Activated CD8-positive, alpha-beta T cell treated with anti-CD3 and anti-CD28 coated beads, Interleukin-2, amount 10 ng/mL, durations not matched to agents 7 days and 5 days (primary cell): ENCODE measurements around the gene DLD. TPM values are rescaled to one million over a fixed set of nuclear protein-coding genes. Genes with fewer than 3 reads are reported as not detected.
"Not testable (repeated sequence)": the region's sequence is repeated elsewhere in the genome, so short reads cannot be mapped to it uniquely, and the experiment has no call there.

Experiments used
- ATAC-seq: fragments of 150-1000 bp; cut with Tn5 transposase; one replicate; pipeline ENCODE4 v1.10.0; 2021; ENCODE audit warnings: moderate library complexity
- CTCF ChIA-PET: fragments of 350-600 bp; sonication (Branson Sonifier 250); formaldehyde crosslinking; loops from one replicate; lab custom pipeline; 2021; ENCODE audit warnings: antibody characterized with exemption; lab: Charles Lee
- POLR2A ChIA-PET: fragments of 350-600 bp; sonication (Branson Sonifier 250); formaldehyde crosslinking; loops from one replicate; lab custom pipeline; 2021; ENCODE audit warnings: antibody characterized with exemption; lab: Charles Lee
- DNase-seq: peaks from one replicate; pipeline ENCODE4 v3.0.0-alpha.2; 2020
- H3K27ac Mint-ChIP-seq: one replicate; pipeline ENCODE4 v1.8.0; 2021; ENCODE audit warnings: mild to moderate bottlenecking, mixed read lengths
- H3K27me3 Mint-ChIP-seq: one replicate; pipeline ENCODE4 v1.8.0; 2021; ENCODE audit warnings: low read depth, mixed read lengths
- H3K36me3 Mint-ChIP-seq: one replicate; pipeline ENCODE4 v1.8.0; 2021; ENCODE audit warnings: low read depth, mixed read lengths
- H3K4me1 Mint-ChIP-seq: one replicate; pipeline ENCODE4 v1.8.0; 2021; ENCODE audit warnings: low read depth, mixed read lengths
- H3K4me3 Mint-ChIP-seq: one replicate; pipeline ENCODE4 v1.8.0; 2021; ENCODE audit warnings: mild to moderate bottlenecking, mixed read lengths
- H3K9me3 Mint-ChIP-seq: one replicate; pipeline ENCODE4 v1.8.0; 2022; ENCODE audit warnings: mixed read lengths; ENCODE audit not compliant: insufficient read depth
- total RNA-seq, 2 experiments: library from RNA; stranded (reverse); gene quantifications; one replicate each; pipeline ENCODE4 v1.2.3, GENCODE V29; 2021

The DLD gene
- total RNA-seq, 2 experiments from 2014 or later = 61.2 to 65.0 TPM

DNA sequence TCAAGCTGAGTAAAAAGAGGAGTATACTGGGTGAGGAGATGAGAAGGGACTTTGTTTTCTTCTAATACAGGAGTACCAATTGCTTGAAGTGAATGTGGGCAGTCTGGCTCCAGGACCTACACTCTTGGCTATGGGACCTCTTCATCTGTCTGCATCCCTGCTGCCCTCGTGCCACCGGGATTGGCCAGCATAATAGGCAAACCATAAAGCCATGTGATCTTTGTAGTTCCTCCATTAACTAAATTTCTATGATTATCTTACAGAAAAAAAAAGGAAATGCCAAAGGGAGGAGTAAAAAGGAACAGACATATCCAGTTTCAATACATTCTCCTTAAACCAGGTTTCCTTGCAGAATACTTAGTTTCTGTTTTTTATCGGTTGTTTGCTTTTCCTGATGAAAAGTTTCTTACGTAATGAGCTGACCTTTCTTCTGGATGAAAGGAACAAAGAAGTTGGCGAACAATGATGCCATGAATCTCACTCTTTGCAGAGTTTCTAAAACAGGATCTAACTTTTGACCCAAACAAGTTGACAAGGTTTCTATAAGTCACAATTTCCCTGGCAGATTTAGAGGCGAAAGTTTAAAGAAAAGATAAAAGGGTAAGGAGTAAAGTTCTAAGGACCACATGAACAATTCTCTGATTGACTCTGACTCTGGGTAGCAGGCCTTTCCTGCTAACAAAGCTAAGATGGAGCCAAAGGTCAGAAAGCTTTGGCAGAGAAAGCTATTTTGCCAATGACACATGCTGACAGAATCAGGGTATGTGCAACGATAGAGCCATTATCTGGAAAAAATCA, 57.9 kb downstream of the DLD start:
- CTCF ChIA-PET = interaction anchor here (0.7 kb wide), 1 partner anchor 379 kb away, joined by 3 read pairs; no protein-coding TSS in a partner anchor
- H3K27ac Mint-ChIP-seq = no peak overlapping the region
- H3K4me1 Mint-ChIP-seq = no peaks in the 10 kb centered on the region
- no peaks in the 10 kb centered on the region for H3K27me3 Mint-ChIP-seq
- POLR2A ChIA-PET = no interaction called here
- H3K9me3 Mint-ChIP-seq = no peaks in the 10 kb centered on the region
- no peak for ATAC-seq
- no peak for DNase-seq
- H3K4me3 Mint-ChIP-seq = no peak overlapping the region
- no peaks in the 10 kb centered on the region for H3K36me3 Mint-ChIP-seq

DNA sequence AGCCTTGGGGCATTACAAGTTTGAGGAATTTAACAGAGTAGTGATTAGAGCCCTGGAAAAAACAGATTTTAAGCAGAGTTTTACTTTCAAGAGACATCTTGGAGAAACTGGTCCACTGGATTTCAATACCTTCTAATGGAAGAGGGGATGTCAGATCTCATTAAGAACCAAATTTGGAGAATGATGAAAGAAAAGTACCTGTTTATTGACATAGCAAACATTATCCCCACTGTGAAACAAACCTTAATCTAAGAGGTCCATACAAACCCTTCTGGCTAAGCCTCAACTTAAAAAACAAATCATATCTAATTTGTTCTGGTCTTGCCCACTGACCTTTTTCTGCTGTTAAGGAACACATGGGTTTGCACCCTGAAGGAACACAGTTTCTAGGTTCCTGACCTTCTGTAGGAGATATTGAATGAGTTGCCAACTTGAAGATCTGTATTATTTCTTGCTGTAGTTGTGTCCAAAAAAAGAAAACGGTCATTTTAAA, 58.5 kb downstream of the DLD start:
- no peaks in the 10 kb centered on the region for H3K27me3 Mint-ChIP-seq
- no peak overlapping the region for H3K27ac Mint-ChIP-seq
- no peak overlapping the region for H3K4me3 Mint-ChIP-seq
- ATAC-seq (no peak), DNase-seq (no peak)
- H3K4me1 Mint-ChIP-seq = no peaks in the 10 kb centered on the region
- POLR2A ChIA-PET = no interaction called here
- H3K36me3 Mint-ChIP-seq = no peaks in the 10 kb centered on the region
- no peaks in the 10 kb centered on the region for H3K9me3 Mint-ChIP-seq
- CTCF ChIA-PET = interaction anchor here (0.7 kb wide), 1 partner anchor 378 kb away, joined by 3 read pairs; no protein-coding TSS in a partner anchor

DNA sequence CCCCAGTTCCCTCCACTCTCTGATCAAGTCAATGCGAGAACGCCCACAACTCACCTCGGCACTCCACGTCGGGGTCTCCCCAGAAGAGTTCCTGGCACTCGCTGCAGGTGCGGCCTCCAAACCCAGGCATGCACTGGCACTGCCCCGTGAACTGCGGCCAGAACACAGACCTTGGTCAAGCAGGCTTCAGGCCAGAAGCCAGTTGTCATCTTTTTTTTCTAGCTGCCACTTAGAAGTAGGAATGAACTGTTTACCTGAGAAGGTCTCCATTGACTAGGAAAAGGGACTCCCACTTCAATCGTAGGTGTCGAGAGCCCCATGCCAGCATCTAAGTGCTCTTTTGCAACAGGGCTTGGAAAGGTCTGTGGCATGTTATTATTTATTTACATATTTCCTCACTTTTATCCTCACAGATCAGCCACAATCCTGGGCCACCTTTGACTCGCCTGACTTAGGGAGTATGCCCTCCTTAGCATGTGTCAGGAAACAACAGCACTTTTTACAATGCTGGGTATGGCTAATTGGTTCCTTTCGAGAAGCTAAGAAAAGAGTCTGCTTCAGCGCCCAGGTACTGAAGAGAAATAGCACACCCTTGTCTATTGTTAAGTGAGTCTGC, 60.3 kb downstream of the DLD start:
- H3K27ac Mint-ChIP-seq = no peak overlapping the region
- DNase-seq (no peak), ATAC-seq (no peak)
- POLR2A ChIA-PET = no interaction called here
- H3K4me3 Mint-ChIP-seq = no peak overlapping the region
- no peaks in the 10 kb centered on the region for H3K9me3 Mint-ChIP-seq
- CTCF ChIA-PET = no interaction called here
- H3K4me1 Mint-ChIP-seq = no peaks in the 10 kb centered on the region
- no peaks in the 10 kb centered on the region for H3K36me3 Mint-ChIP-seq
- no peaks in the 10 kb centered on the region for H3K27me3 Mint-ChIP-seq

DNA sequence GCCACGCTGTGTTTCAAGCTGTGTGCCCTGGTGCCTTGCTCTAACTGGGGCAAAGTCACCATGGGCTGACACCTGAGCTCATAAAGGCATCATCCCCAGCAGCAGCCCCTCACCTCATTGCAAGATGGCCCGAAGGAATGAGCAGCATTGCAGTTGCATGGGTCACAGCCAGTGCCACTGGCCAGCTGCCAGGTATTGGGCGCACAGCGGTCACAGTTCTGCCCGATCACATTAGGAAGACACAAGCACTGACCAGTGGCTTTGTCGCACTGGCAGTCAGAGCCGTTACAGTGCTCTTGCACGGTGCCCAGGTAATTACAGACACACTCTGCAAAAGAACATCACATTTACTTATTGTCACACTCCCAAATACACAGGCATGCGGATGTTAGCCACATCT, 60.9 kb downstream of the DLD start:
- Mint-ChIP-seq H3K4me1 (no peaks in the 10 kb centered on the region), H3K4me3 (no peak overlapping the region), H3K36me3 (no peaks in the 10 kb centered on the region), H3K27ac (no peak overlapping the region), H3K27me3 (no peaks in the 10 kb centered on the region), H3K9me3 (no peaks in the 10 kb centered on the region)
- ChIA-PET CTCF (interaction anchor here (1.0 kb wide), 1 partner anchor 8 kb away, joined by 3 read pairs; no protein-coding TSS in a partner anchor), POLR2A (no interaction called here)
- no peak for ATAC-seq
- DNase-seq = no peak

DNA sequence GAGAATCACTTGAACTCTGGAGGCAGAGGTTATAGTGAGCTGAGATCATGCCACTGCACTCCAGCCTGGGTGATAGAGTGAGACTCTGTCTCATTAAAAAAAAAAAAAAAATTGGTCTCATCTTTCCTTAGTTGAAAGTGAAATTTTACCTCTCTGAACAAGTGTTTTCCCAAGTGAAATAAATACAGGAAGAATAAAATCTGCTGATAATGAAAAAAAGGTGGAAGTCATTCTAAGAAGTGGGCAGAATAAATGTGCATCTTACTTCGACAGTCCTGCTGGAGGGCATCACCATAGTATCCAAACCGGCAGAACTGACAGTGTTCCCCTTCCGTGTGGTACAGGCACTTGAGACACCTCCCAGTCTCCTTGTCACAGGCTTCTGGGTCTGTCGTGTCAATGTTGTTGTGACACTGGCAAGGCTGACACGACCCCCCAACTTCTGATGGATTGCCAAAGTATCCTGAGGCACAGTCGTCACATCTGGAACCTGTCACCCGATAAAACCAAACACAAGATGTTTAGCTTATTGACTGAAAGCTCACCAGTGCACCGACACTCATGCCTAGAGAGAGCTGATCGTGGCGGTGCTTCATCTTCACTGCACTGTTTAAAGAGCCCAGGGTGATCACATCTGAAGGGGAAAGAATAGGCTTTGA, 62.4 kb downstream of the DLD start:
- ChIA-PET POLR2A (no interaction called here), CTCF (no interaction called here)
- Mint-ChIP-seq H3K4me3 (no peak overlapping the region), H3K36me3 (no peaks in the 10 kb centered on the region), H3K27me3 (peaks cover 6% of the 10 kb centered on the region), H3K9me3 (no peaks in the 10 kb centered on the region), H3K27ac (no peak overlapping the region), H3K4me1 (no peaks in the 10 kb centered on the region)
- ATAC-seq (no peak), DNase-seq (no peak)

DNA sequence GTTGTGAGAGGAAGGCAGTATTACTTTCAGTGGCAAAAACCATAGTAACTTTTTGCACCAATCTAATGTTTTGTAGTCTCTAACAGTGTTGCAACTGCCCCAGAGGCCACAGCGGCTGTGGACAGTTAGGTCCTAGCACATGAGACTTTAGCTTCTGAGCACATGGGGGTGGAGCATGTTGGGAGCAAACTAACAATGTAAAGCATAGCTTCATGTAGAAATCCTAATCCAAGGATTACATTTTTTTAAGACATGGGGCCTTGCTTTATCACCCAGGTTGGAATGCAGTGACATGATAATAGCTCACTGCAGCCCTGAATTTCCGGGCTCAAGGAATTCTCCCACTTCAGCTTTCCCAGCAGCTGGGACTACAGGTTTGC, 62.9 kb downstream of the DLD start:
- Mint-ChIP-seq H3K27ac (no peak overlapping the region), H3K4me1 (no peaks in the 10 kb centered on the region), H3K4me3 (no peak overlapping the region), H3K27me3 (peaks cover 11% of the 10 kb centered on the region), H3K9me3 (no peaks in the 10 kb centered on the region), H3K36me3 (no peaks in the 10 kb centered on the region)
- ATAC-seq (no peak), DNase-seq (no peak)
- ChIA-PET POLR2A (no interaction called here), CTCF (no interaction called here)

DNA sequence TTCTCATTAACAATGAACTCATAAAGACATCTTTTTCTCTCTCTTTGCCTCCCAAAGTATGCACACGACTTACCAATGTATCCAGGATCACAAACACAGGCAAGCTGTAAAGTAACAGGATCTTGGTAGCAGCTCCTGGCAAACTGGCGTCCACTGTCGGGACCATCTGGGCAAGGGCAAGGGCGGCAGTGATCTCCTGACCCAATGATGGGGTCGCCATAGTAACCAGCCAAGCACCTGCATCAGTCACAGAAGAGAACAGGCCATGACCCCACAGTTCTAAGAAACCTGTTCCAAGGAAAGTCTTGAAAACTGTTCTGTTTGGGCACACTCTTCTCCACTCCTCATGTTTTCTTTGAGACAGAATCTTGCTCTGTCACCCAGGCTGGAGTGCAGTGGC, 64.4 kb downstream of the DLD start:
- Mint-ChIP-seq H3K9me3 (no peaks in the 10 kb centered on the region), H3K27ac (no peak overlapping the region), H3K27me3 (peaks cover 11% of the 10 kb centered on the region), H3K4me3 (no peak overlapping the region), H3K36me3 (no peaks in the 10 kb centered on the region), H3K4me1 (no peaks in the 10 kb centered on the region)
- DNase-seq (no peak), ATAC-seq (no peak)
- CTCF ChIA-PET = no interaction called here
- POLR2A ChIA-PET = no interaction called here

DNA sequence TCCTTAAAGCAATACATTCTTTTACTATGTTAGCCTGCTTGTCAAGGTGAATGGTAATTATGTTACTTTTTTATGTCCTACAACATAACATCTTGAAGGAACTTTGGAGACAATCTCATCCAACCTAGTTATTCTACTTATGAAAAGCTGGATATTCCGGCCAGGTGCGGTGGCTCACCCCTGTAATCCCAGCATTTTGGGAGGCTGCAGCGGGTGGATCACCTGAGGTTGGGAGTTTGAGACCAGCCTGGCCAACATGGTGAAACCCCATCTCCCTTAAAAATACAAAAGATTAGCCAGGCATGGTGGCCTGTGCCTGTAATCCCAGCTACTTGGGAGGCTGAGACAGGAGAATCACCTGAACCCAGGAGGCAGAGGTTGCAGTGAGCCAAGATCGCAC, 66.0 kb downstream of the DLD start:
- ATAC-seq, H3K36me3 Mint-ChIP-seq, H3K4me3 Mint-ChIP-seq, H3K4me1 Mint-ChIP-seq, H3K9me3 Mint-ChIP-seq, CTCF ChIA-PET, H3K27ac Mint-ChIP-seq, POLR2A ChIA-PET, DNase-seq: not testable (repeated sequence)
- peaks cover 11% of the 10 kb centered on the region for H3K27me3 Mint-ChIP-seq

DNA sequence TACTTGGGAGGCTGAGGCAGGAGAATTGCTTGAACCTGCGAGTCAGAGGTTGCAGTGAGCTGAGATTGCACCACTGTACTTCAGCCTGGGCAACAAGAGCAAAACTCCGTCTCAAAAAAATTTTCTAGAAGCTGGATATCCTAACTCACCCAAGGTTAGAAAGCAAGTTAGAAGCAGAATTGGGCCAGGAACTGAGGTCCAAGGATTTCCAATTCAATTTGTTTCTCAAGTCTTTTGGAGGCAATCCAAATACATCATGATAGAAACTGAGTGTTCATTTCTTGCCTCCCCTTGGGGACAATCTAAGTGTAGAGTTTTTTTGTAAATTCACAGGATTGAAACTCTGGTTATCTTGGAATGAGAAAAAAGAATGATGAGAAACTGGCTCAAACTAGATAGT, 66.5 kb downstream of the DLD start:
- ChIA-PET POLR2A (no interaction called here), CTCF (no interaction called here)
- H3K27ac Mint-ChIP-seq = no peak overlapping the region
- H3K4me1 Mint-ChIP-seq = no peaks in the 10 kb centered on the region
- H3K36me3 Mint-ChIP-seq = no peaks in the 10 kb centered on the region
- peaks cover 11% of the 10 kb centered on the region for H3K27me3 Mint-ChIP-seq
- ATAC-seq (no peak), DNase-seq (no peak)
- H3K9me3 Mint-ChIP-seq = no peaks in the 10 kb centered on the region
- no peak overlapping the region for H3K4me3 Mint-ChIP-seq

DNA sequence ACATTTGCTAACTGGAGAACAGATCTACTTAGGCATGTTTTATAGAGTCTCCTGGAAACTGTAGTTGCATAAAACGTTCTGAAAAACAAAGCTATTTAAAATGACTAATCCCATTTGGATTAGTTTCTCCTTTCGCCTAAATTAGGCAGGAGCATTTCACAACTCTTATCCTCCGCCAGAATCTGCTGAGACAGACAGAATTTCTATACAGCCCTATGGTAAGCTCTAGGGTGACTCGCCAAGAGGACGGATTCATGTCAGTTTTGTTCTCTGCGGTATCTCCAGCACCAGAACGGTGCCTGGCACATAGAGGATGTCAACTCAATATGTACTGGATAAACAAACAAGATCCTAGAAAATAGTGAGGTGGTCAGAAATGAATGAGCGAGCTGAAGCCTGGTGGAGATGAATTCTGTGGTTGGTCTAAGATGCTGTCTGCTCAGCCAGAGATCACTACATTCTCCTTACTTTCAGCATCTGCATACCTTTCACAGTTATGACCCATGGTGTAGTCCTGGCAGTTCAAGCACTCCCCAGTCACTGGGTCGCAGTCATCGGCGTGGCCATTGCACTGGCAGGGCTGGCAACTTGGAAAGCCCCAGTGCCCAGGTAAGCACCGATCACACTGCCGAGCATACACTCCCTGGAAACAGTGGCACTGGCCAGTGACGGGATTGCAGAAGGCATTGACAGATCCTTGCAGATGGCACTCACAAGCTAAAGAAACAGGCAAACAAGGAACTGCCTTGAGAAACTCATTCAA, 68.0 kb downstream of the DLD start:
- ChIA-PET CTCF (no interaction called here), POLR2A (no interaction called here)
- Mint-ChIP-seq H3K4me3 (no peak overlapping the region), H3K27ac (no peak overlapping the region), H3K36me3 (no peaks in the 10 kb centered on the region), H3K9me3 (no peaks in the 10 kb centered on the region), H3K4me1 (no peaks in the 10 kb centered on the region), H3K27me3 (peaks cover 11% of the 10 kb centered on the region)
- DNase-seq (no peak), ATAC-seq (no peak)

DNA sequence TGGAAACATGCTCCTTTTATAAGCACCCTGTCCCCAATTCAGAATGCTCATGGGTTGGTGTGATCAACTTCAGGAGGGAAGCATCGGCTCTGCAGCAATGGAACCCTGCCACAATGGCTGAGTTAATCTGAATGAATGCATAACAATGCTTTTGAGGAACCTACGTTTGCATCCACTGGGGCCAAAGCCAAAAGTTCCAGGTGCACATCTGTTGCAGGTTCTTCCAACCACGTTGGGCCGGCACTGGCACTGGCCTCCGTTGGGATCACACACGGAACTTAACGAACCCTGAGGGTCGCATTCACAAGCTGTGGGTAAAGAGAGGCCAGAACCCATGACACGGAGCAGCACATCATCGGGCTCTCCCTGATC, 68.5 kb downstream of the DLD start:
- H3K27ac Mint-ChIP-seq = no peak overlapping the region
- no peaks in the 10 kb centered on the region for H3K4me1 Mint-ChIP-seq
- DNase-seq (no peak), ATAC-seq (no peak)
- no peaks in the 10 kb centered on the region for H3K36me3 Mint-ChIP-seq
- H3K27me3 Mint-ChIP-seq = peaks cover 11% of the 10 kb centered on the region
- no peak overlapping the region for H3K4me3 Mint-ChIP-seq
- ChIA-PET CTCF (no interaction called here), POLR2A (no interaction called here)
- H3K9me3 Mint-ChIP-seq = no peaks in the 10 kb centered on the region
